HepG2 (cell line): ENCODE data around the gene TXNRD1.

Experiments
- ATF7 ChIP-seq, 2 experiments: fragments of 450-650 bp in 1 of 2; sonication (generic) in 1 of 2; formaldehyde crosslinking in 1 of 2; IDR thresholded peaks; 2 replicates each; pipeline versions ENCODE4 v1.4.0 to v1.6.1; 2016 to 2020; ENCODE audit warnings: antibody characterized with exemption in 1 of 2, mild to moderate bottlenecking in 1 of 2, missing genetic modification reagents in 1 of 2
- BATF2 ChIP-seq: sonication (generic); formaldehyde crosslinking; IDR thresholded peaks from 2 replicates; pipeline ENCODE4 v1.8.0; 2022; ENCODE audit warnings: mild to moderate bottlenecking, missing genetic modification reagents, moderate library complexity
- GATA4 ChIP-seq: sonication (generic); IDR thresholded peaks from 2 replicates; pipeline ENCODE4 v1.6.1; 2016; ENCODE audit warnings: antibody characterized with exemption, low read depth, borderline replicate concordance
- HDAC2 ChIP-seq: sonication (generic); formaldehyde crosslinking; IDR thresholded peaks from 2 replicates; pipeline ENCODE4 v1.4.0; 2020; ENCODE audit warnings: missing genetic modification reagents
- KDM5B ChIP-seq: sonication (generic); formaldehyde crosslinking; IDR thresholded peaks from 2 replicates; pipeline ENCODE4 v1.4.0; 2020; ENCODE audit warnings: missing genetic modification reagents, mild to moderate bottlenecking, borderline replicate concordance
- NBN ChIP-seq: fragments of 450-650 bp; conservative IDR thresholded peaks from 2 replicates; pipeline ENCODE4 v1.6.1; 2017
- PAXIP1 ChIP-seq: sonication (generic); formaldehyde crosslinking; conservative IDR thresholded peaks from 2 replicates; pipeline ENCODE4 v1.4.0; 2020; ENCODE audit warnings: mild to moderate bottlenecking, missing genetic modification reagents, moderate library complexity
- POLR2A ChIP-seq, 2 experiments: IDR thresholded peaks; 2 replicates each; pipeline ENCODE4 v1.6.1; 2011; ENCODE audit warnings: low read depth in 2 of 2, low read length in 2 of 2, mild to moderate bottlenecking in 1 of 2, moderate library complexity in 1 of 2; ENCODE audit not compliant: insufficient read depth in 1 of 2
- SMAD3 ChIP-seq: sonication (generic); formaldehyde crosslinking; IDR thresholded peaks from 2 replicates; pipeline ENCODE4 v1.4.0; 2020; ENCODE audit warnings: missing genetic modification reagents
- TCF7 ChIP-seq: sonication (generic); IDR thresholded peaks from 2 replicates; pipeline ENCODE4 v1.6.1; 2016; ENCODE audit warnings: antibody characterized with exemption, low read depth
- ZBTB21 ChIP-seq: sonication (generic); formaldehyde crosslinking; IDR thresholded peaks from 2 replicates; pipeline ENCODE4 v1.4.0; 2020; ENCODE audit warnings: missing genetic modification reagents
- ZNF660 ChIP-seq: sonication (generic); formaldehyde crosslinking; IDR thresholded peaks from 2 replicates; pipeline ENCODE4 v1.5.1; 2020; ENCODE audit warnings: mild to moderate bottlenecking, low read depth, missing genetic modification reagents, borderline replicate concordance
- TF ChIP-seq, protein P1 (sequence below): sonication (generic); formaldehyde crosslinking; IDR thresholded peaks from 2 replicates; pipeline ENCODE4 v1.5.0; 2020; ENCODE audit warnings: mild to moderate bottlenecking, missing genetic modification reagents, moderate library complexity

DNA sequence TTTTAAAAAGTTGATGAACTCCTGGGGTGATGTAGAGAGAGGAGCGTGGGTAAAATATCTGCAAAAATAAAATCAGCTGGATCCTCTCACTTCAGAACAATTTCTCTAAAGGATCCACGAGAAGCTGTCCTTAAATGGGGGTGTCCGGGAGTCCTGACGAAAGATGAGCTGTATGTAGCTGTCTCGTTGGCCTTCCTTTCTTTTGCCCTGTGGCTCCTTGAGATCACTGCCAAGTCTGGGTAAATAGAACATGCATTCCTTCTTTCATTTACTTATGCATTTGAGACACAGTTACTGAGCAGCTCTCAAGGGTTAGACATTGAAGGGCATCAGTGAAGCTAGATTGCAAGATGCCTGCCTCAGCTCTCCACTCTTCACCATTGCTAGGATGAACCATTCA lies 35.2 kb upstream of the TXNRD1 start:
- TF ChIP-seq BATF2 (no peak), TCF7 (no peak), HDAC2 (CRISPR knock-in tag) (no peak), POLR2A (IDR thresholded peaks at IDR 0.05; ENCODE audit: insufficient read depth in 1 of 2, low read depth in 2 of 2, low read length in 2 of 2) (no peak), PAXIP1 (CRISPR knock-in tag) (no peak), ATF7 (IDR thresholded peaks at IDR 0.05) (no peak), ATF7 (CRISPR knock-in tag; IDR thresholded peaks at IDR 0.05) (no peak), GATA4 (no peak), KDM5B (CRISPR knock-in tag) (no peak), NBN (no peak), SMAD3 (CRISPR knock-in tag) (no peak), ZBTB21 (CRISPR knock-in tag) (no peak), ZNF660 (CRISPR knock-in tag) (no peak)
- TF ChIP-seq, protein P1, sequence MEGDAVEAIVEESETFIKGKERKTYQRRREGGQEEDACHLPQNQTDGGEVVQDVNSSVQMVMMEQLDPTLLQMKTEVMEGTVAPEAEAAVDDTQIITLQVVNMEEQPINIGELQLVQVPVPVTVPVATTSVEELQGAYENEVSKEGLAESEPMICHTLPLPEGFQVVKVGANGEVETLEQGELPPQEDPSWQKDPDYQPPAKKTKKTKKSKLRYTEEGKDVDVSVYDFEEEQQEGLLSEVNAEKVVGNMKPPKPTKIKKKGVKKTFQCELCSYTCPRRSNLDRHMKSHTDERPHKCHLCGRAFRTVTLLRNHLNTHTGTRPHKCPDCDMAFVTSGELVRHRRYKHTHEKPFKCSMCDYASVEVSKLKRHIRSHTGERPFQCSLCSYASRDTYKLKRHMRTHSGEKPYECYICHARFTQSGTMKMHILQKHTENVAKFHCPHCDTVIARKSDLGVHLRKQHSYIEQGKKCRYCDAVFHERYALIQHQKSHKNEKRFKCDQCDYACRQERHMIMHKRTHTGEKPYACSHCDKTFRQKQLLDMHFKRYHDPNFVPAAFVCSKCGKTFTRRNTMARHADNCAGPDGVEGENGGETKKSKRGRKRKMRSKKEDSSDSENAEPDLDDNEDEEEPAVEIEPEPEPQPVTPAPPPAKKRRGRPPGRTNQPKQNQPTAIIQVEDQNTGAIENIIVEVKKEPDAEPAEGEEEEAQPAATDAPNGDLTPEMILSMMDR (CRISPR knock-in tag), result no peak
